Astrocyte (in vitro differentiated cells and primary cell): ENCODE data around the gene POLR2F.

Experiments
- CTCF ChIP-seq: IDR thresholded peaks from 2 replicates; pipeline ENCODE4 v1.5.1; 2011; ENCODE audit warnings: low read depth, mild to moderate bottlenecking, inconsistent platforms, low read length, moderate library complexity; ENCODE audit not compliant: insufficient read depth
- EZH2 ChIP-seq: IDR thresholded peaks from 2 replicates; pipeline ENCODE4 v1.6.1; 2012; ENCODE audit warnings: mild to moderate bottlenecking, low read length, inconsistent platforms; ENCODE audit not compliant: insufficient read depth

- TF ChIP-seq EZH2 = no peak
- no peak for TF ChIP-seq CTCF
These were observed 53.4 kb downstream of the POLR2F start for GRCh38 chr22:38006906-38007305.
